ENCODE results near the gene POU2F2. TPM values are rescaled to one million over a fixed set of nuclear protein-coding genes. Genes with fewer than 3 reads are reported as not detected.

The POU2F2 gene
- total RNA-seq, 1 experiment from 2014 or later, result 0.89 TPM

GRCh38 chr19:42093505-42093904 is 38.7 kb downstream of the POU2F2 start:
- CTCF ChIA-PET, result interaction anchor here (0.6 to 1.1 kb wide), 2 partner anchors 65 to 185 kb away, joined by 3 read pairs; no protein-coding TSS in a partner anchor
- no peak overlapping the region for H3K9ac ChIP-seq (ENCODE audit: low read length)
- H3K4me2 ChIP-seq (ENCODE audit: low read length), result no peak overlapping the region
- POLR2A ChIA-PET, result no interaction called here
- no peak for ATAC-seq
- no peaks in the 10 kb centered on the region for H4K20me1 ChIP-seq (ENCODE audit: insufficient read depth)
- H3K27ac ChIP-seq (ENCODE audit: low read depth, low read length), result no peak overlapping the region
- no peaks in the 10 kb centered on the region for H3K27me3 ChIP-seq (ENCODE audit: insufficient read depth, low read length)
- H2AFZ ChIP-seq (ENCODE audit: low read depth, low read length, poor library complexity, severe bottlenecking), result no peak overlapping the region
- H3K9me3 ChIP-seq (ENCODE audit: control insufficient read depth in 1 of 2, insufficient read depth in 1 of 2, low read depth in 1 of 2, low read length in 2 of 2), result no peaks in the 10 kb centered on the region
- intact Hi-C loops (cut with micrococcal nuclease), result loop anchor here (10.0 kb wide), 1 partner anchor 99 kb away; the partner anchor contains the start of gene ATP1A3
- TF ChIP-seq TCF7L2 (IDR thresholded peaks at IDR 0.05; ENCODE audit: borderline replicate concordance, extremely low read depth, insufficient read depth, insufficient read length) (no peak), FOSL1 (IDR thresholded peaks at IDR 0.05; ENCODE audit: low read depth) (no peak), ATF3 (IDR thresholded peaks at IDR 0.05) (no peak), CEBPB (IDR thresholded peaks at IDR 0.05; ENCODE audit: low read depth) (no peak), SP1 (IDR thresholded peaks at IDR 0.05; ENCODE audit: low read depth) (no peak), REST (IDR thresholded peaks at IDR 0.05; ENCODE audit: low read depth) (no peak), CTCF (IDR thresholded peaks at IDR 0.05 in 2 of 3, conservative IDR thresholded peaks at IDR 0.05 in 1 of 3; ENCODE audit: borderline replicate concordance in 1 of 3, insufficient read depth in 1 of 3, low read depth in 2 of 3, low read length in 2 of 3) (no peak), EZH2 (IDR thresholded peaks at IDR 0.05) (no peak), MAX (IDR thresholded peaks at IDR 0.05) (no peak), EGR1 (IDR thresholded peaks at IDR 0.05; ENCODE audit: low read depth) (no peak), EZH2phosphoT487 (IDR thresholded peaks at IDR 0.05; ENCODE audit: borderline replicate concordance) (no peak), POLR2A (IDR thresholded peaks at IDR 0.05; ENCODE audit: borderline replicate concordance, extremely low read depth, insufficient read depth, insufficient read length) (no peak)
- no peak for DNase-seq (ENCODE audit: low read depth, low spot score)
- peaks cover 0 to 19% of the 10 kb centered on the region in 2 experiments; a peak in 2 of 4 replicates for H3K4me1 ChIP-seq (ENCODE audit: control insufficient read depth in 1 of 2, insufficient read depth in 2 of 2, low read length in 2 of 2)
- no peaks in the 10 kb centered on the region for H3K79me2 ChIP-seq (ENCODE audit: insufficient read depth, low read length)
- no peaks in the 10 kb centered on the region for H3K9me2 ChIP-seq (ENCODE audit: insufficient read depth)
- no TSS peak for BruUV-seq (replicated peaks)
- RAD21 ChIA-PET (ENCODE audit: low non-redundant PET in 1 of 2, low total read pairs in 2 of 2, uncharacterized antibody in 2 of 2, unreplicated experiment in 2 of 2), result no interaction called here
- H3K36me3 ChIP-seq (ENCODE audit: control insufficient read depth in 1 of 2, insufficient read depth in 2 of 2, low read length in 2 of 2), result no peaks in the 10 kb centered on the region
- H3K4me3 ChIP-seq (replicated peaks in 1 of 2; ENCODE audit: low read depth in 1 of 2, low read length in 2 of 2), result no peak overlapping the region
